IMR-90 (cell line): ENCODE measurements around the gene SQSTM1. TPM values are rescaled to one million over a fixed set of nuclear protein-coding genes. Genes with fewer than 3 reads are reported as not detected.

Experiments used
- ATAC-seq: fragments of 200-7000 bp; cut with Tn5 transposase; 2 replicates; pipeline ENCODE4 v1.9.1; 2020; ENCODE audit warnings: low read depth, mild to moderate bottlenecking, moderate library complexity
- BruUV-seq: library from RNA; stranded (reverse); fragments of 400-500 nt; replicated peaks from 2 replicates; lab custom pipeline; 2021; lab: Mats Ljungman, UMichigan
- CTCF ChIA-PET: fragments of 300-600 bp; formaldehyde crosslinking; extraction: SDS; loops from one replicate; lab custom pipeline; 2021; ENCODE audit warnings: antibody characterized with exemption; lab: Yijun Ruan, JAX
- POLR2A ChIA-PET: fragments of 300-600 bp; sonication (Branson Sonifier 250); formaldehyde crosslinking; loops from one replicate; lab custom pipeline; 2022; ENCODE audit warnings: antibody characterized with exemption; ENCODE audit not compliant: unreplicated experiment; lab: Charles Lee
- DNase-seq: peaks from one replicate; pipeline ENCODE4 v3.0.0; 2013
- H2AFZ ChIP-seq: replicated peaks from 2 replicates; pipeline ENCODE3; 2013; ENCODE audit warnings: low read length, mild to moderate bottlenecking; ENCODE audit not compliant: poor library complexity
- H2AK5ac ChIP-seq: 2 replicates; pipeline ENCODE4 v1.6.1; 2013; ENCODE audit warnings: low read depth, low read length, inconsistent platforms
- H2AK9ac ChIP-seq: replicated peaks from 2 replicates; pipeline ENCODE3; 2013; ENCODE audit warnings: mild to moderate bottlenecking, low read depth, low read length, moderate library complexity; ENCODE audit not compliant: poor library complexity
- H2BK120ac ChIP-seq: 2 replicates; pipeline ENCODE4 v1.6.1; 2013; ENCODE audit warnings: low read depth, low read length, inconsistent platforms
- H2BK15ac ChIP-seq: 3 replicates; pipeline ENCODE4 v1.6.1; 2013; ENCODE audit warnings: low read depth, low read length, inconsistent platforms
- H2BK20ac ChIP-seq: 2 replicates; pipeline ENCODE4 v1.6.1; 2013; ENCODE audit warnings: low read depth, mild to moderate bottlenecking, inconsistent platforms, low read length, moderate library complexity
- H2BK5ac ChIP-seq: 2 replicates; pipeline ENCODE4 v1.6.1; 2013; ENCODE audit warnings: mild to moderate bottlenecking, low read depth, low read length, inconsistent platforms; ENCODE audit not compliant: poor library complexity, severe bottlenecking
- H3K14ac ChIP-seq: replicated peaks from 2 replicates; pipeline ENCODE4 v1.6.1; 2013; ENCODE audit warnings: low read depth, low read length, inconsistent platforms
- H3K18ac ChIP-seq: 2 replicates; pipeline ENCODE4 v1.6.1; 2013; ENCODE audit warnings: low read depth, low read length, control low read depth
- H3K23ac ChIP-seq: 2 replicates; pipeline ENCODE4 v1.6.1; 2013; ENCODE audit warnings: low read depth, low read length, inconsistent platforms
- H3K27ac ChIP-seq: 2 replicates; pipeline ENCODE4 v1.5.1; 2013; ENCODE audit warnings: mild to moderate bottlenecking, control low read depth, low read length; ENCODE audit not compliant: insufficient read depth
- H3K27me3 ChIP-seq: 2 replicates; pipeline ENCODE4 v1.6.1; 2013; ENCODE audit warnings: low read length; ENCODE audit not compliant: control insufficient read depth, insufficient read depth
- H3K36me3 ChIP-seq: 2 replicates; pipeline ENCODE4 v1.6.1; 2013; ENCODE audit warnings: low read length, mixed read lengths; ENCODE audit not compliant: control insufficient read depth, insufficient read depth
- H3K4ac ChIP-seq: 2 replicates; pipeline ENCODE4 v1.6.1; 2013; ENCODE audit warnings: low read depth, low read length, inconsistent platforms
- H3K4me1 ChIP-seq: 2 replicates; pipeline ENCODE4 v1.6.1; 2013; ENCODE audit warnings: low read length, mixed read lengths; ENCODE audit not compliant: control insufficient read depth, insufficient read depth
- H3K4me2 ChIP-seq: 2 replicates; pipeline ENCODE4 v1.6.1; 2013; ENCODE audit warnings: low read depth, mild to moderate bottlenecking, control low read depth, low read length, moderate library complexity
- H3K4me3 ChIP-seq: 2 replicates; pipeline ENCODE4 v1.5.1; 2013; ENCODE audit warnings: low read depth, mild to moderate bottlenecking, control low read depth, low read length, moderate library complexity; ENCODE audit not compliant: insufficient read depth
- H3K56ac ChIP-seq: 2 replicates; pipeline ENCODE4 v1.6.1; 2013; ENCODE audit warnings: low read length, inconsistent platforms; ENCODE audit not compliant: insufficient read depth; ENCODE audit errors: extremely low read depth
- H3K79me1 ChIP-seq, 2 experiments: 2 replicates each; pipeline ENCODE4 v1.6.1; 2013; ENCODE audit warnings: low read length in 2 of 2, inconsistent platforms in 1 of 2, low read depth in 1 of 2
- H3K9ac ChIP-seq: 2 replicates; pipeline ENCODE4 v1.6.1; 2013; ENCODE audit warnings: low read depth, low read length, control low read depth
- H3K9me1 ChIP-seq: 2 replicates; pipeline ENCODE4 v1.6.1; 2013; ENCODE audit warnings: low read length, inconsistent platforms; ENCODE audit not compliant: insufficient read depth
- H3K9me3 ChIP-seq: 2 replicates; pipeline ENCODE4 v1.6.1; 2013; ENCODE audit warnings: low read length; ENCODE audit not compliant: control insufficient read depth, insufficient read depth
- H4K20me1 ChIP-seq: 2 replicates; pipeline ENCODE4 v1.6.1; 2013; ENCODE audit warnings: low read length, inconsistent platforms; ENCODE audit not compliant: insufficient read depth
- H4K5ac ChIP-seq: 2 replicates; pipeline ENCODE4 v1.6.1; 2013; ENCODE audit warnings: mild to moderate bottlenecking, low read depth, low read length, control low read depth
- H4K8ac ChIP-seq, 2 experiments: 2 replicates each; pipeline ENCODE4 v1.6.1; 2013; ENCODE audit warnings: low read depth in 2 of 2, low read length in 2 of 2, control low read depth in 1 of 2, inconsistent platforms in 1 of 2
- H4K91ac ChIP-seq: 2 replicates; pipeline ENCODE4 v1.6.1; 2013; ENCODE audit warnings: low read depth, low read length, inconsistent platforms; ENCODE audit not compliant: insufficient read depth
- BHLHE40 ChIP-seq: fragments of 150-350 bp; IDR thresholded peaks from 2 replicates; pipeline ENCODE4 v1.6.1; 2016; ENCODE audit warnings: mild to moderate bottlenecking, low read depth, low read length
- FOS ChIP-seq: fragments of 150-350 bp; IDR thresholded peaks from 2 replicates; pipeline ENCODE4 v1.6.1; 2016; ENCODE audit warnings: low read depth, low read length
- MAFK ChIP-seq: IDR thresholded peaks from 2 replicates; pipeline ENCODE4 v1.6.1; 2012; ENCODE audit warnings: low read depth, low read length, improper control_type of control experiment
- MAZ ChIP-seq: IDR thresholded peaks from 2 replicates; pipeline ENCODE4 v1.6.1; 2012; ENCODE audit warnings: low read depth, mild to moderate bottlenecking, low read length, improper control_type of control experiment, moderate library complexity, borderline replicate concordance
- MXI1 ChIP-seq: IDR thresholded peaks from 2 replicates; pipeline ENCODE4 v1.6.1; 2012; ENCODE audit warnings: low read depth, mild to moderate bottlenecking, low read length, moderate library complexity, borderline replicate concordance
- POLR2A ChIP-seq: IDR thresholded peaks from 2 replicates; pipeline ENCODE4 v1.6.1; 2012; ENCODE audit warnings: mild to moderate bottlenecking, low read depth, low read length
- RAD21 ChIP-seq: IDR thresholded peaks from 2 replicates; pipeline ENCODE4 v1.6.1; 2012; ENCODE audit warnings: low read length, improper control_type of control experiment
- RFX5 ChIP-seq: IDR thresholded peaks from 2 replicates; pipeline ENCODE4 v1.8.0; 2012; ENCODE audit warnings: low read depth, mild to moderate bottlenecking, low read length, moderate library complexity
- SMC3 ChIP-seq: fragments of 150-350 bp; IDR thresholded peaks from 2 replicates; pipeline ENCODE4 v1.6.1; 2016; ENCODE audit warnings: low read depth, mild to moderate bottlenecking, antibody characterized with exemption, low read length, moderate library complexity
- USF2 ChIP-seq: fragments of 150-350 bp; IDR thresholded peaks from 2 replicates; pipeline ENCODE4 v1.6.1; 2017; ENCODE audit warnings: mild to moderate bottlenecking, antibody characterized with exemption, low read length, low read depth
- WGBS, 2 experiments: methylation state at CpG; one replicate each; pipeline versions ENCODE4 v1.1.5 to v1.1.7; 2013; ENCODE audit warnings: missing lambda C conversion rate in 2 of 2; ENCODE audit not compliant: insufficient read length in 1 of 2; ENCODE audit errors: extremely low coverage in 2 of 2; 5-methylcytosine and 5-hydroxymethylcytosine counted together
- dilution Hi-C: fragments of 300-500 bp; cut with HindIII; formaldehyde crosslinking; loops from one replicate; pipeline ENCODE4 v1.14.3; 2018; ENCODE audit warnings: low sequenced_read_pairs; ENCODE audit not compliant: unreplicated experiment
- in situ Hi-C: fragments of 300-500 bp; cut with MboI; formaldehyde crosslinking; loops from 3 replicates; pipeline ENCODE4 v1.14.3; 2019; ENCODE audit warnings: low sequenced_read_pairs, inconsistent platforms, mixed read lengths
- intact Hi-C: fragments of 100-400 bp; cut with micrococcal nuclease; formaldehyde crosslinking; loops from 2 replicates; pipeline ENCODE4 v1.10.0; 2022
- polyA plus RNA-seq, 3 experiments: library from polyadenylated mRNA; depleted of rRNA; stranded (reverse); fragments of >200 nt; gene quantifications; 2 replicates each; pipeline ENCODE4 v1.2.3, GENCODE V29; 2012; ENCODE audit warnings: low replicate concordance in 1 of 3
- total RNA-seq: library from RNA; depleted of rRNA; stranded (reverse); fragments of >200 nt; gene quantifications from 2 replicates; pipeline ENCODE4 v1.2.3, GENCODE V29; 2012

The SQSTM1 gene
- total and polyA plus RNA-seq, 2 of the 4 experiments (the other 2 are of a cell fraction): 152 to 184 TPM

GRCh38 chr5:179797741-179798140 lies 23.0 kb upstream of the SQSTM1 start:
- Histone ChIP-seq H2BK120ac (no peak overlapping the region), H3K23ac (no peak overlapping the region), H3K27ac (no peak overlapping the region), H3K56ac (no peak overlapping the region), H3K36me3 (peaks cover 48% of the 10 kb centered on the region), H2AK5ac (no peak overlapping the region), H2BK15ac (no peak overlapping the region), H3K4me2 (no peak overlapping the region), H3K9me3 (no peaks in the 10 kb centered on the region), H3K4ac (no peak overlapping the region), H3K9me1 (no peaks in the 10 kb centered on the region), H4K91ac (no peak overlapping the region), H2BK20ac (no peak overlapping the region), H3K4me1 (peaks cover 9% of the 10 kb centered on the region; the same call in 1 of the 2 replicates), H4K8ac (no peak overlapping the region), H3K14ac (no peak overlapping the region), H2BK5ac (no peak overlapping the region), H2AK9ac (no peak overlapping the region), H3K27me3 (no peaks in the 10 kb centered on the region), H3K4me3 (no peak overlapping the region), H2AFZ (no peak overlapping the region), H3K18ac (no peak overlapping the region), H4K20me1 (peaks cover 23% of the 10 kb centered on the region), H3K9ac (no peak overlapping the region), H4K5ac (no peak overlapping the region), H3K79me1 (peaks cover 9 to 29% of the 10 kb centered on the region in 2 experiments)
- WGBS, 2 experiments: 98% methylated on average over 14 of the region's 30 CpGs; no CpG with 5 or more reads in 1 of the 2 experiments
- TF ChIP-seq FOS (no peak), RAD21 (no peak), RFX5 (no peak), SMC3 (no peak), BHLHE40 (no peak), POLR2A (no peak), USF2 (no peak), MAZ (no peak), MXI1 (no peak), MAFK (no peak)
- dilution Hi-C loops (no loop called here), in situ Hi-C loops (no loop called here), intact Hi-C loops (no loop called here)
- ChIA-PET POLR2A (no interaction called here), CTCF (no interaction called here)
- ATAC-seq (no peak), DNase-seq (no peak)
- BruUV-seq: TSS peak; percentile 86
